Naive thymus-derived CD8-positive, alpha-beta T cell (primary cell): Measurements from ENCODE around the gene FMR1NB. TPM values are rescaled to one million over a fixed set of nuclear protein-coding genes. Genes with fewer than 3 reads are reported as not detected.

Source experiments
- ATAC-seq, 2 donors: fragments of 150-1000 bp; cut with Tn5 transposase in 1 of 2; sonication (Bioruptor Pico), chemical (Tn5 transposase) in 1 of 2; 1 replicate in 1 of 2; 2 replicates in 1 of 2; pipeline ENCODE4 v1.10.0; 2021; ENCODE audit warnings: mild to moderate bottlenecking in 2 of 2, moderate library complexity in 2 of 2
- POLR2A ChIA-PET: fragments of 350-600 bp; sonication (Branson Sonifier 250); formaldehyde crosslinking; loops from one replicate; lab custom pipeline; 2021; ENCODE audit warnings: antibody characterized with exemption; lab: Charles Lee
- DNase-seq, 10 donors: peaks; one replicate each; pipeline versions ENCODE4 v3.0.0 to v3.0.0-alpha.2; 2020 to 2022
- H3K27ac Mint-ChIP-seq, 10 donors: one replicate each; pipeline ENCODE4 v1.8.0; 2020 to 2022; ENCODE audit warnings: mild to moderate bottlenecking in 10 of 10, mixed read lengths in 10 of 10, moderate library complexity in 4 of 10, inconsistent platforms in 1 of 10
- H3K27me3 Mint-ChIP-seq, 5 donors: one replicate each; pipeline ENCODE4 v1.8.0; 2021 to 2022; ENCODE audit warnings: mixed read lengths in 5 of 5
- H3K36me3 Mint-ChIP-seq, 3 donors: one replicate each; pipeline ENCODE4 v1.8.0; 2020 to 2022; ENCODE audit warnings: mixed read lengths in 3 of 3, mild to moderate bottlenecking in 2 of 3, inconsistent platforms in 1 of 3
- H3K4me1 Mint-ChIP-seq, 4 donors: one replicate each; pipeline ENCODE4 v1.8.0; 2021 to 2022; ENCODE audit warnings: mixed read lengths in 4 of 4
- H3K4me3 Mint-ChIP-seq, 10 donors: one replicate each; pipeline ENCODE4 v1.8.0; 2020 to 2022; ENCODE audit warnings: mild to moderate bottlenecking in 10 of 10, mixed read lengths in 10 of 10, moderate library complexity in 6 of 10, inconsistent platforms in 1 of 10
- H3K9me3 Mint-ChIP-seq, 9 donors: one replicate each; pipeline ENCODE4 v1.8.0; 2020 to 2022; ENCODE audit warnings: mixed read lengths in 9 of 9, mild to moderate bottlenecking in 3 of 9, inconsistent platforms in 1 of 9, moderate library complexity in 1 of 9
- polyA plus RNA-seq, 3 donors: library from polyadenylated mRNA; unstranded; fragments of 300-500 nt; fragmentation: Illumina TruSeq; gene quantifications; one replicate each; pipeline ENCODE4 v1.2.3, GENCODE V29; 2021
- total RNA-seq, 8 experiments: library from RNA in 2 of 8; stranded (reverse) in 2 of 8; gene quantifications; one replicate each; pipeline ENCODE4 v1.2.3 and lab custom pipeline; 2021 to 2026

The FMR1NB gene
- total and polyA plus RNA-seq, 5 experiments from 2014 or later: not detected

DNA sequence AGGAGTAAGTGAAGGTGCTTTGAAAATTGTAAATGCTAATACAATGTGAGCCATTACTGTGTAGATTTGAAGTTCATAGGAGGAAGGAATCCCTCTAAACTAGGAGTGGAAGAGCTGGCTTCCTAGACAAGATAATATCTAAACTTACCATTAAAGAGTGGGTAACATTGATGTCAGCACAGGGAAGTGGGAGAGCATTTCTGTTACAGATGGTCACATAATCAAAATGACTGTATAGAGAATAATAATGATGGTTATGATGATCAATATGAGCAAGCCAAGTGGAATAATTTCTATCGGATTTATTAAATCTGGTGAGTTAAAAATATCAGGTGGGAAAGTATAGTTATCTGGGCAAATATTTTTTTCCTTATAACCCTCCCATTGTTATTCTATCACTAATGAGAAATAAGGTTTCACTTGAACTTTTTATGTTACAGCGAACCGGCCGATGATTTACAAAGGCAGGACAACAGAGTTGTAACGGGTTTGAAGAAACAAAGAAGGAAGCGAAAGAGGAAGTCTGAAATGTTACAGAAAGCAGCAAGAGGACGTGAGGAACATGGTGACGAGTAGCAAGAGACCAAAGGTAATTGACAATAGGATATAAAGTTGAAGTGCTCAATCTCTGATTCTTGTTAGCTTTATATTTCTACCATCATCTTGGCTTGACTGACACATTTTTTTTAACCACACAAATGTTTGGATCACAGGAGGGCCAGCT is 43.5 kb downstream of the FMR1NB start:
- H3K27me3 Mint-ChIP-seq: peaks cover 0 to 1% (median 0%) of the 10 kb centered on the region in 5 donors
- peaks cover 0 to 2% (median 1%) of the 10 kb centered on the region in 4 donors for H3K4me1 Mint-ChIP-seq

DNA sequence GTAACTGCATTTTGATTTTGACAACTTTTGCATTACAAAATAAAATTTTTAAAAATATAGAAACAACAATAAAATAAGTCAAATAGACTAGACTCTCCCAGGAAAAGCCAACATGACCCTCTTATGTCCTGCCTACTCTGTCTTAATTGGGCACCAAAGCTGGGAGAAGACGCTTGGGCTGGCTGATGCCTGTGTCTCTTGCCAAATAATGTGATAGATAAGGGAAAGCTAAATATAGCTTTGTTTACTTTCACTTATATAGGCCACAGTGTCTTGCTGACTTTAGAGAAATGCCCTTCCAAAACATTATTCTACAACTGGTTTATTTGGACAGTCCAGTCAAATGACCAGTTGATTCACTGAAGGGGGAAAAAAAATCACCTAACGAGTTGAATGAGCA is 54.2 kb downstream of the FMR1NB start:
- Mint-ChIP-seq H3K36me3 (no peaks in the 10 kb centered on the region), H3K27ac (no peak overlapping the region), H3K27me3 (no peaks in the 10 kb centered on the region), H3K4me3 (no peak overlapping the region), H3K9me3 (no peaks in the 10 kb centered on the region), H3K4me1 (no peaks in the 10 kb centered on the region)
- POLR2A ChIA-PET: no interaction called here
- no peak for ATAC-seq
- no peak for DNase-seq

More for the DNA sequence above, 43.5 kb downstream of the FMR1NB start:
- POLR2A ChIA-PET: no interaction called here
- peaks cover 0 to 2% (median 0%) of the 10 kb centered on the region in 9 donors for H3K9me3 Mint-ChIP-seq
- H3K36me3 Mint-ChIP-seq: no peaks in the 10 kb centered on the region
- H3K4me3 Mint-ChIP-seq: no peak overlapping the region
- no peak overlapping the region for H3K27ac Mint-ChIP-seq
- no peak for ATAC-seq
- no peak for DNase-seq

DNA sequence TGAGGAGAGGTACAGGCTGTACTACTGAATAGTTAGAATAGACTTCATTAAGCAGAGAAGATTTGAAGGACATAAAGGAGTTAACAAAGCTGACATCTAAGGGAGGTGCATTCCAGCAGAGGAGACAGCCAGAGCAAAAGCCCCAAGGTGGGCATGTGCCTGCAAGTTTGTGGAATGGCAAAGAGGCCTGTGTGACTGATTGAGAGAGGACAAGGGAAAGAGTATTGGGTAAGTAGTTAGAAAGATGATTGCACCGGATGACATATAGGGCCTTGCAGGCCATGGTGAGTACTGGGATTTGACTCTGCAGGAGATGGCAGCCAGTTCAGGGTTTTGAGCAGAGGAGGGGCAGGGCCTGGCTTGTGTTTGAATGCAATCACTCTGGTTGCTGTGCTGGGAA is 55.9 kb downstream of the FMR1NB start:
- Mint-ChIP-seq H3K27ac (no peak overlapping the region), H3K4me1 (no peaks in the 10 kb centered on the region), H3K4me3 (no peak overlapping the region), H3K36me3 (no peaks in the 10 kb centered on the region), H3K27me3 (no peaks in the 10 kb centered on the region), H3K9me3 (no peaks in the 10 kb centered on the region)
- POLR2A ChIA-PET: no interaction called here
- ATAC-seq (no peak), DNase-seq (no peak)

DNA sequence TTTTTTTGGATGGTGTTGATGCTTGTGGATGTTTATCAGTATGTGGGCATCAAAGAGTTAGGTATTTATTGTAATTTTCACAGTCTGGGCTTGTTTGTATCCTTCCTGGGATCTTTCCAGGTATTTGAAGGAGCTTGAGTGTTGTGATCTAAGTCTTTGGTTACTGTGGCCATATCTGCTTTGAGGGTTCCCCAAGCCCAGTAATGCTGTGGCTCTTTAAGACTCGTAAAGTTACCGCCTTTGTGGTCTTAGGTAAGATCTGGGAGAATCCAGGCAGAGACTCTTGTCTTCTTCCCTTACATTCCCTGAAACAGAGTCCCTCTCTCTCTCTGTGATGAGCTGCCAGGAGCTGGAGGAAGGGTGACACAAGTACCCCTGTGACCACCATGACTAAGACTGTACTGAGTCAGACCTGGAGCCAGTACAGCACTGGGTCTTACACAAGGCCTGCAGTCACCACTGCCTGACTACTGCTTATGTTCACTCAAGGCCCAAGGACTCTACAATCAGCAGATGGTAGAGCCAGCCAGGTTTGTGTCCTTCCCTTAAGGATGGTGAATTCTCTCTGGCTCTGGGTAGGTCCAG is 62.2 kb downstream of the FMR1NB start:
- no peak overlapping the region for H3K4me3 Mint-ChIP-seq
- no peaks in the 10 kb centered on the region for H3K9me3 Mint-ChIP-seq
- no peak overlapping the region for H3K27ac Mint-ChIP-seq
- no peaks in the 10 kb centered on the region for H3K36me3 Mint-ChIP-seq
- H3K27me3 Mint-ChIP-seq: peaks cover 0 to 2% (median 0%) of the 10 kb centered on the region in 5 donors
- POLR2A ChIA-PET: no interaction called here
- no peak for ATAC-seq
- no peak for DNase-seq
- no peaks in the 10 kb centered on the region for H3K4me1 Mint-ChIP-seq

DNA sequence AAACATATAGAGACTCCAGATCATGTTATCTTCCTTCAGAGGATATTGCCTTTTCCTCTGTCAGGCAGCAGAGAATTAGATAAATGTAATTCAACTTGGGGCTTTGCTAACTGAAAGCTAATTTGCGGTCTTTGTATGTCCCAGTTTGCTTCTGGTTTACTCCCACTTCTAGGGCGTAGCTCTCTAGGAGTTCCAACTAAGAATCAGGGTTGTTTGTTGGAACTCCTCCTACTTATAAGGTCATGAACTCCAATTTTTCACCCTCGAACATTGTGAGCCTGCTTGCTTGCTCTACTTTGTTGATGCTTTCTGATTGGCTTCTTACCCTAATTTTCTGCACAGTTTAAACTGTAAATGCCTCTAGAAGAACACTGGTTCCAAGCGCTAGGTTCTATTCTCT is 66.1 kb downstream of the FMR1NB start:
- Mint-ChIP-seq H3K27me3 (peaks cover 0 to 5% (median 2%) of the 10 kb centered on the region in 5 donors), H3K4me3 (no peak overlapping the region), H3K36me3 (no peaks in the 10 kb centered on the region), H3K27ac (no peak overlapping the region), H3K4me1 (no peaks in the 10 kb centered on the region), H3K9me3 (no peaks in the 10 kb centered on the region)
- DNase-seq (no peak), ATAC-seq (no peak)
- POLR2A ChIA-PET: no interaction called here

DNA sequence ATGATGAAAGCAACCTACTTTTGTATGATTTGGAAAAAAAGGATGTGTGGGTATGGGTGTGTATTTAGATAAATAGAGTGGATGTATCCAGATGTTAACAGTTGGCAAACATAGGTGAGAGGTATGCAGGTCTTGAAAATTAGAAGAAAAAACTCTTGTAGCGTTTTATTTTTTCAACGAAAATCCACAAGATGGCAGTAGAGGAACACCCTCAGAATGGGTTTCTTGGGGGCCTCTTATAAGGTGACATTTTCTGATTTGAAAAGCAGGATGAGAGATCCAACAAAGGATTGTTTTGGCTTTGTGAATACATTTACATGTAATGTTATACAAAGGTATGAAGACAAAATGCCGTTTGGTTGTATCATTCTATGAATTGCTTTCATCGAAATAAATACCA is 68.3 kb downstream of the FMR1NB start:
- POLR2A ChIA-PET: no interaction called here
- Mint-ChIP-seq H3K4me3 (no peak overlapping the region), H3K27ac (no peak overlapping the region), H3K27me3 (peaks cover 0 to 5% (median 0%) of the 10 kb centered on the region in 5 donors), H3K9me3 (no peaks in the 10 kb centered on the region), H3K36me3 (no peaks in the 10 kb centered on the region), H3K4me1 (no peaks in the 10 kb centered on the region)
- ATAC-seq: no peak
- DNase-seq: peak in 5 of 10 donors; percentile 0 to 52 (median 47)

DNA sequence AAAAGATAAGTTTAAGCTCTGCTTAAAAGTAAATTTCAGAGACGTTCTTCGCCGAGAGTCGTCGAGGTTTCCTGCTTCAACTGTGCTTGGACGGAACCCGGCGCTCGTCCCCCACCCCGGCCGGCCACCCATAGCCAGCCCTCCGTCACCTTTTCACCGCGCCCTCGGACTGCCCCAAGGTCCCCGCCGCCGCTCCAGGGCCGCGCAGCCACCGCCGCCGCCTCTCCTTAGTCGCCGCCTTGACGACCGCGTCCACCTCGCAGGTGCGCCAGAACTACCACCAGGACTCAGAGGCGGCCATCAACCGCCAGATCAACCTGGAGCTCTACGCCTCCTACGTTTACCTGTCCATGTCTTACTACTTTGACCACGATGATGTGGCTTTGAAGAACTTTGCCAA is 70.8 kb downstream of the FMR1NB start:
- no peak overlapping the region for H3K27ac Mint-ChIP-seq
- H3K4me1 Mint-ChIP-seq: no peaks in the 10 kb centered on the region
- no peaks in the 10 kb centered on the region for H3K36me3 Mint-ChIP-seq
- H3K9me3 Mint-ChIP-seq: no peaks in the 10 kb centered on the region
- ATAC-seq (no peak), DNase-seq (no peak)
- POLR2A ChIA-PET: no interaction called here
- H3K27me3 Mint-ChIP-seq: peaks cover 0 to 5% (median 0%) of the 10 kb centered on the region in 5 donors
- no peak overlapping the region for H3K4me3 Mint-ChIP-seq

DNA sequence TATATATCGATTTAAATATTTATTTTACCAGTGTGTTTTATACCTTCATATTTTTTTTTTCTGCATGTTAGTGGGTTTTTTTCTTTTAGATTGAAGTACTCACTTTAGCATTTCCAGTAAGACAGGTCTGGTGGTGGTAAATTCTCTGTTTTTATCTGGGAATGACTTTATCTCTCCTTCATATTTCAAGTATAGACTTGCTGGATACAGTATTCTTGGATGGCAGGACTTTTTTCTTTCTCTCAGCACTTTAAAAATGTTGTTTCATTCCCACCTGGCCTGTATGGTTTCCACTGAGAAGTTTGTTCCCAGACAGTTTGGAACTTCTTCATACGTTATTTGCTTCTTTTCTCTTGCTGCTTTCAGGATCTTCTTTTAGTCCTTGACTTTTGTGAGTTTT is 86.1 kb downstream of the FMR1NB start:
- no peak overlapping the region for H3K27ac Mint-ChIP-seq
- H3K27me3 Mint-ChIP-seq: peaks cover 0 to 8% (median 0%) of the 10 kb centered on the region in 5 donors
- peaks cover 0 to 17% (median 8%) of the 10 kb centered on the region in 9 donors for H3K9me3 Mint-ChIP-seq
- peaks cover 0 to 2% (median 0%) of the 10 kb centered on the region in 4 donors for H3K4me1 Mint-ChIP-seq
- H3K4me3 Mint-ChIP-seq: no peak overlapping the region
- peaks cover 0 to 8% (median 1%) of the 10 kb centered on the region in 3 donors for H3K36me3 Mint-ChIP-seq
- ATAC-seq (no peak), DNase-seq (no peak)
- POLR2A ChIA-PET: no interaction called here

DNA sequence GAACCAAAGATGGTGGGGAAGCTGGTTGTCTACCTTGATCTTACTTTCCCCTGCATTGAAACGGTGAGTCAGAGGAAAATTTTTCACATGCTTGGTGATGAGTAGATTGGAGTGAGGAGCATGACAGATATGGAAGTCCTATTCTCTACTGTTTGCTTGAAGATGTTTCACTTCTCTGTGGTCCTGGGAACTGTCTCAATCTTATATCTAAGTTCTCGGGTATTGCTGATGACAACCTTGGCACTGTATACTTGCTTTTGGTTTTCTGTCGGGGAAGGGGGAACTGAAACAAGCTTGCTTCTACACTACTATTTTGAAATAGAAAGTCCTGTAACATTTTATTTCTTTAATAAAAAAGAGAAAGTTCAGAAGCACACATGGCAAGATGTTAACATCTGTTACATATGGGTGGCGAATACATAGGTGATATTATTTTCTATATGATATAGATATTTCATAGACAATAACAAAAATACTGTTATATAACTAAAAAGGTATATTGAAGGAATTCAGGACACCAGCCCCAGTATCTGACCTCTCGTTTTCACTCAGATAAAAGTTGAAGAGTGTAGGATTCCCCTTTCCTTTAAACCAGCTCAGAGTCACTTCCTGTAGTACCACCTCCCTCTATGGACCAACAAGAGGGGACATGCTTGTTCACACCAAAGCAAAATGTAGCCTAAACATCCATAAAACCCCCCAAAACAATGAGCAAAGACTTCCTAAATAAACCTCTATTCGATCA is 88.8 kb downstream of the FMR1NB start:
- peaks cover 0 to 2% (median 0%) of the 10 kb centered on the region in 4 donors for H3K4me1 Mint-ChIP-seq
- DNase-seq: no peak
- H3K9me3 Mint-ChIP-seq: peaks cover 0 to 15% (median 8%) of the 10 kb centered on the region in 9 donors
- no peak overlapping the region for H3K27ac Mint-ChIP-seq
- H3K36me3 Mint-ChIP-seq: peaks cover 0 to 8% (median 1%) of the 10 kb centered on the region in 3 donors
- H3K4me3 Mint-ChIP-seq: no peak overlapping the region
- ATAC-seq: no peak
- peaks cover 0 to 8% (median 0%) of the 10 kb centered on the region in 5 donors for H3K27me3 Mint-ChIP-seq
- POLR2A ChIA-PET: no interaction called here

DNA sequence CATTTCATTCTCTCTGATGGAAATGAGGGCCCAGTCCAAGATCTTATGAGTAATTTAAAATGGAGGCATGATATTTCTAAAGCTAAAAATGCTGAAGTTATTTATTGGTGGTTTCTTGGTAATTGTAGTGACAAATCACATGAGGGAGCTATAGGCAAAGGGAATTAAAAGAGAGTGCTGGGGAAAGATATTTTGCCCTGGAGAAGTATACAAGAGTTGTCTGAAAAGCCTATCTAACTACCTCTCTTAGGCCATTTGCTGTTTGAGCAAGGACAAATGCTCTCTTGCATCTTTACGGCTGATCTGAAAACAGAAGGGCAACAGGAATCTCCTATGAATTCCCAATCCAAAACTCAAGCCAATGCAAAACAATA is 89.4 kb downstream of the FMR1NB start:
- DNase-seq: no peak
- no peak overlapping the region for H3K27ac Mint-ChIP-seq
- no peak overlapping the region for H3K4me3 Mint-ChIP-seq
- no peak for ATAC-seq
- POLR2A ChIA-PET: no interaction called here
- H3K27me3 Mint-ChIP-seq: peaks cover 0 to 8% (median 0%) of the 10 kb centered on the region in 5 donors
- peaks cover 0 to 8% (median 1%) of the 10 kb centered on the region in 3 donors for H3K36me3 Mint-ChIP-seq
- H3K4me1 Mint-ChIP-seq: peaks cover 0 to 2% (median 0%) of the 10 kb centered on the region in 4 donors
- peaks cover 0 to 15% (median 8%) of the 10 kb centered on the region in 9 donors for H3K9me3 Mint-ChIP-seq
